ENCODE measurements around the gene SAMHD1.
"Not testable (repeated sequence)": the region's sequence is repeated elsewhere in the genome, so short reads cannot be mapped to it uniquely, and the experiment has no call there.

The SAMHD1 gene

DNA sequence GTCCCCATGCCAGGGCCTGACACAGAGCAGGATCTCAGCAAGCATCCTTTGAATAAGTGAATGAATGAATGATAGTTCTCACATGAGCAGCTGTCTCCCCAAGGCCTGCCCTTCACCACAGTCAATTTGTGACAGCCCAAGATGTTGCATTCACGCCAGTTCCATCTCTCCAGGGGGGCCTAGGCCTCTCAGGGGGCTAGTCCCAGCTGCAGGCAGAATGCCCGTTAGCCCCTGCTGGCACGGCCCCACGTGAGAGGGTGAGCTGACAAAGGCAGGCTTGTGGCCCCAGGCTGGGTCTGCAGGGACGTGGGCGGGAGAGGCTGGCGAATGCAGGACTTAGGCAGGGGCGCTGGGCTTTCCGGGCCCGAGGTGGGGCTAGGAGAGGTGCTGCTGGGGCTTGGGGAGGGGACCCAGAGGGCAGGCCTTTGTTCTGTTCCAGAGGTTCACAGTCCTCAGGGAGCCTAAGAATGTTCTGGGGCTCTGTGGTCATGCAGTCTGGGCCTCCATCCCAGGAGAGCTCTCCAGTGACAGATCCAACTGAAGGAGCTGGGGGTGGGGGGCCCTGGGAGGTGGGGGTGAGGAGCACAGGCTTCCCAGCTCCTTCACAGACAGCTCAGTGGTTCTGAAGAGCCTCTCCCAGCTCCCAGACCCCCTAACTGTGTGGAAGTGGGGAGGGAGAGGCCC, 106.1 kb downstream of the SAMHD1 start:
- peak; percentile 73 for DNase-seq (ENCODE audit: extremely low read depth, insufficient read length)
- no peaks in the 10 kb centered on the region for H3K27me3 ChIP-seq (replicated peaks; ENCODE audit: control insufficient read depth, insufficient read depth, low read length)
- no peak overlapping the region for H3K4me3 ChIP-seq (replicated peaks; ENCODE audit: low read depth, low read length)
- TF ChIP-seq, protein P1, sequence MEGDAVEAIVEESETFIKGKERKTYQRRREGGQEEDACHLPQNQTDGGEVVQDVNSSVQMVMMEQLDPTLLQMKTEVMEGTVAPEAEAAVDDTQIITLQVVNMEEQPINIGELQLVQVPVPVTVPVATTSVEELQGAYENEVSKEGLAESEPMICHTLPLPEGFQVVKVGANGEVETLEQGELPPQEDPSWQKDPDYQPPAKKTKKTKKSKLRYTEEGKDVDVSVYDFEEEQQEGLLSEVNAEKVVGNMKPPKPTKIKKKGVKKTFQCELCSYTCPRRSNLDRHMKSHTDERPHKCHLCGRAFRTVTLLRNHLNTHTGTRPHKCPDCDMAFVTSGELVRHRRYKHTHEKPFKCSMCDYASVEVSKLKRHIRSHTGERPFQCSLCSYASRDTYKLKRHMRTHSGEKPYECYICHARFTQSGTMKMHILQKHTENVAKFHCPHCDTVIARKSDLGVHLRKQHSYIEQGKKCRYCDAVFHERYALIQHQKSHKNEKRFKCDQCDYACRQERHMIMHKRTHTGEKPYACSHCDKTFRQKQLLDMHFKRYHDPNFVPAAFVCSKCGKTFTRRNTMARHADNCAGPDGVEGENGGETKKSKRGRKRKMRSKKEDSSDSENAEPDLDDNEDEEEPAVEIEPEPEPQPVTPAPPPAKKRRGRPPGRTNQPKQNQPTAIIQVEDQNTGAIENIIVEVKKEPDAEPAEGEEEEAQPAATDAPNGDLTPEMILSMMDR (IDR thresholded peaks at IDR 0.05; ENCODE audit: insufficient read depth, low read length, poor library complexity, severe bottlenecking) = no peak
- no peaks in the 10 kb centered on the region for H3K36me3 ChIP-seq (ENCODE audit: control insufficient read depth, insufficient read depth, low read length)

DNA sequence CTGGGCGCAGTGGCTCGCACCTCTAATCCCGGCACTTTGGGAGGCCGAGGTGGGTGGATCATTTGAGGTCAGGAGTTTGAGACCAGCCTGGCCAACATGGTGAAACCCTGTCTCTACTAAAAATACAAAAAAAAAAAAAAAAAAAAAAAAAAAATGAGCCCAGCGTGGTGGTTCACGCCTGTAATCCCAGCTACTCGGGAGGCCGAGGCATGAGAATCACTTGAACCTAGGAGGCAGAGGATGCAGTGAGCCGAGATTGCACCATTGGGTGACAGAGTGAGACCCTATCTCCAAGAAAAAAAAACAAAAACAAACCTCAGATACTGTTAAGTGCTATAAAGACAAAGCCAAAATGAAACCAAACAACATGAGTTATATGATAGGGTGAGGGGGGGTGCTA, 110.5 kb downstream of the SAMHD1 start:
- not testable (repeated sequence) for H3K4me3 ChIP-seq (replicated peaks; ENCODE audit: low read depth, low read length); H3K36me3 ChIP-seq (ENCODE audit: control insufficient read depth, insufficient read depth, low read length); DNase-seq (ENCODE audit: extremely low read depth, insufficient read length); H3K27me3 ChIP-seq (replicated peaks; ENCODE audit: control insufficient read depth, insufficient read depth, low read length)

Data from GM06990 (cell line).